ENCODE results near the gene UTY. TPM values are rescaled to one million over a fixed set of nuclear protein-coding genes. Genes with fewer than 3 reads are reported as not detected.

UTY gene
- total and polyA plus RNA-seq, 2 donors (not counting 3 experiments of a cell fraction or from before 2014, with no cell fraction given): 4.8 to 17.9 TPM

DNA sequence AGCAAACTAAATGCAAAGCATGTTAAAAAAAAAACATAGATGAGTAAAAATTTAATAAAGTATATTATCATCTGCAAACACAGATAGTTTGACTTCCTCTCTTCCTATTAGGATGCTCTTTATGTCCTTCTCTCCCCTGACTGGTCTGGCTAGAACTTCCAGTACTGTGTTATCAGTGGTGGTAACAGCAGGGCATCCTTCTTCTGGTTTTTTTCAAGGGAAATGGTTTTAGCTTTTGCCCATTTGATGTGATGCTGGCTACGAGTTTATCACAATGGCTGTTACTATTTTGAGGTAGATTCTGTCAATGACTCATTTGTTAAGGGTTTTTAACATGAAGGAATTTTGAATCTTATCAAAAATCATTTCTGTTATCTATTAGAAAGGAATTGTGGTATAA is 34.3 kb downstream of the UTY start:
- H3K27me3 ChIP-seq (ENCODE audit: control insufficient read depth in 2 of 2, insufficient read depth in 2 of 2, low read length in 2 of 2): no peaks in the 10 kb centered on the region
- H3K4me3 ChIP-seq (replicated peaks in 1 of 3; ENCODE audit: insufficient read depth in 1 of 3, low read depth in 1 of 3, low read length in 3 of 3): no peak overlapping the region
- H3K36me3 ChIP-seq (ENCODE audit: control insufficient read depth in 2 of 2, extremely low read depth in 1 of 2, insufficient read depth in 2 of 2, low read length in 2 of 2): no peaks in the 10 kb centered on the region
- no peak overlapping the region for H3K4me2 ChIP-seq (ENCODE audit: insufficient read depth, low read length)
- H2AFZ ChIP-seq (ENCODE audit: low read depth, low read length): no peak overlapping the region
- H3K79me2 ChIP-seq (ENCODE audit: control insufficient read depth, insufficient read depth, low read length): peaks cover 4% of the 10 kb centered on the region
- no peaks in the 10 kb centered on the region for H3K9me1 ChIP-seq (replicated peaks; ENCODE audit: control insufficient read depth, extremely low read depth, insufficient read depth, low read length)
- no peaks in the 10 kb centered on the region for H3K9me3 ChIP-seq (replicated peaks; ENCODE audit: control insufficient read depth, insufficient read depth, low read length)
- no peak for TF ChIP-seq GATA2 (IDR thresholded peaks at IDR 0.05; ENCODE audit: insufficient read depth, insufficient read length, low read depth, low read length)
- TF ChIP-seq, protein P1, sequence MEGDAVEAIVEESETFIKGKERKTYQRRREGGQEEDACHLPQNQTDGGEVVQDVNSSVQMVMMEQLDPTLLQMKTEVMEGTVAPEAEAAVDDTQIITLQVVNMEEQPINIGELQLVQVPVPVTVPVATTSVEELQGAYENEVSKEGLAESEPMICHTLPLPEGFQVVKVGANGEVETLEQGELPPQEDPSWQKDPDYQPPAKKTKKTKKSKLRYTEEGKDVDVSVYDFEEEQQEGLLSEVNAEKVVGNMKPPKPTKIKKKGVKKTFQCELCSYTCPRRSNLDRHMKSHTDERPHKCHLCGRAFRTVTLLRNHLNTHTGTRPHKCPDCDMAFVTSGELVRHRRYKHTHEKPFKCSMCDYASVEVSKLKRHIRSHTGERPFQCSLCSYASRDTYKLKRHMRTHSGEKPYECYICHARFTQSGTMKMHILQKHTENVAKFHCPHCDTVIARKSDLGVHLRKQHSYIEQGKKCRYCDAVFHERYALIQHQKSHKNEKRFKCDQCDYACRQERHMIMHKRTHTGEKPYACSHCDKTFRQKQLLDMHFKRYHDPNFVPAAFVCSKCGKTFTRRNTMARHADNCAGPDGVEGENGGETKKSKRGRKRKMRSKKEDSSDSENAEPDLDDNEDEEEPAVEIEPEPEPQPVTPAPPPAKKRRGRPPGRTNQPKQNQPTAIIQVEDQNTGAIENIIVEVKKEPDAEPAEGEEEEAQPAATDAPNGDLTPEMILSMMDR (IDR thresholded peaks at IDR 0.05; ENCODE audit: extremely low read depth in 1 of 2, insufficient read depth in 1 of 2, low read depth in 1 of 2, low read length in 2 of 2): no peak
- TF ChIP-seq POLR2A (IDR thresholded peaks at IDR 0.05; ENCODE audit: low read depth, low read length): no peak
- no peak for TF ChIP-seq MYC (IDR thresholded peaks at IDR 0.05; ENCODE audit: low read depth, low read length)
- TF ChIP-seq, protein P2, sequence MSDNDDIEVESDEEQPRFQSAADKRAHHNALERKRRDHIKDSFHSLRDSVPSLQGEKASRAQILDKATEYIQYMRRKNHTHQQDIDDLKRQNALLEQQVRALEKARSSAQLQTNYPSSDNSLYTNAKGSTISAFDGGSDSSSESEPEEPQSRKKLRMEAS (IDR thresholded peaks at IDR 0.05; ENCODE audit: insufficient read depth, insufficient read length): no peak
- TF ChIP-seq FOS (IDR thresholded peaks at IDR 0.05; ENCODE audit: borderline replicate concordance, insufficient read depth, low read length): no peak
- TF ChIP-seq EZH2 (IDR thresholded peaks at IDR 0.05; ENCODE audit: borderline replicate concordance, low read depth, low read length, severe bottlenecking): no peak
- TF ChIP-seq POLR2AphosphoS5 (IDR thresholded peaks at IDR 0.05; ENCODE audit: insufficient read depth, low read depth, low read length): no peak
- no peak for TF ChIP-seq JUN (IDR thresholded peaks at IDR 0.05; ENCODE audit: borderline replicate concordance, insufficient read depth, insufficient read length, low read depth)
- no peak for FAIRE-seq
- dilution Hi-C loops (cut with MboI; ENCODE audit: extremely low pct_ligation_motif_present, low sequenced_read_pairs) (no loop called here), intact Hi-C loops (cut with micrococcal nuclease) (no loop called here)
- no peak for DNase-seq (ENCODE audit: low read depth, low spot score)
- H3K27ac ChIP-seq (ENCODE audit: insufficient read depth, low read depth, low read length): no peak overlapping the region
- no peaks in the 10 kb centered on the region for H4K20me1 ChIP-seq (replicated peaks; ENCODE audit: control insufficient read depth, extremely low read depth, insufficient read depth, low read length)
- no peak overlapping the region for H3K9ac ChIP-seq (replicated peaks; ENCODE audit: extremely low read depth, insufficient read depth, low read length)
- no peaks in the 10 kb centered on the region for H3K4me1 ChIP-seq (ENCODE audit: control insufficient read depth, extremely low read depth, insufficient read depth, low read length)
- no TSS peak for BruUV-seq (replicated peaks)
- POLR2A ChIA-PET: no interaction called here
- CTCF ChIA-PET: interaction anchor here (1.2 kb wide), 1 partner anchor 8 kb away, joined by 3 read pairs; no protein-coding TSS in a partner anchor
